ENCODE measurements around the gene ABCG1. TPM values are rescaled to one million over a fixed set of nuclear protein-coding genes. Genes with fewer than 3 reads are reported as not detected.
A peak's percentile ranks its signal among the peaks of the same experiment; 100 is the strongest.

The ABCG1 gene
- total and polyA plus RNA-seq, 7 donors, result 6.0 to 19.3 (median 11.6) TPM

DNA sequence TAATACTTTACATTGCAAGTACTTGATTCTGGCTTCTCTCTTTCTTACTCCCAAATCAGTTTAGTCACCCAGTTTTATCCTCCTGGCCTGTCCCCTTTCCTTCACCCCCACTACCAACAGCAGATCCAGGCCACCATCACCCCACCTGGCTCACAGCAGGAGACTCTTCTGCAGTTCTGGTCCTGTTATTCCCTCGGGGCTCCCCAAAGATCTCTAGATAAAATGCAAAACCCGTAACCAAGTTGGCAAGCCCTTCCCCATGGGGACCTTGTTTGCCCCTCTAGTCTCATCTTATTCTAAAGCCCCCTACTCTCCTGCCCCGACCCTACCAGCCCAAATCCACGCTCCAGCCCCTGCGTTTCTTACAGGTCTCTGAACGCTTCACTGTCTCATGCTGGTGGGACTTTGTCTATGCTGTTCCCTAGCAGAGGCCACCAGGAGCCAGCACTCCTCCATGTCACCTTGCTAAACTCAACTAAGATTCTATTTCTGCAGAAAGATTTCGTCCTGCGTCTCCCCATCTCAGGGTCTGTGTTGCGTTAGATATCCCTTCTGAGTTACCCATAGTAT is 4.0 kb downstream of the ABCG1 start:
- H3K4me1 ChIP-seq, result peaks cover 0 to 51% (median 41%) of the 10 kb centered on the region in 4 donors

DNA sequence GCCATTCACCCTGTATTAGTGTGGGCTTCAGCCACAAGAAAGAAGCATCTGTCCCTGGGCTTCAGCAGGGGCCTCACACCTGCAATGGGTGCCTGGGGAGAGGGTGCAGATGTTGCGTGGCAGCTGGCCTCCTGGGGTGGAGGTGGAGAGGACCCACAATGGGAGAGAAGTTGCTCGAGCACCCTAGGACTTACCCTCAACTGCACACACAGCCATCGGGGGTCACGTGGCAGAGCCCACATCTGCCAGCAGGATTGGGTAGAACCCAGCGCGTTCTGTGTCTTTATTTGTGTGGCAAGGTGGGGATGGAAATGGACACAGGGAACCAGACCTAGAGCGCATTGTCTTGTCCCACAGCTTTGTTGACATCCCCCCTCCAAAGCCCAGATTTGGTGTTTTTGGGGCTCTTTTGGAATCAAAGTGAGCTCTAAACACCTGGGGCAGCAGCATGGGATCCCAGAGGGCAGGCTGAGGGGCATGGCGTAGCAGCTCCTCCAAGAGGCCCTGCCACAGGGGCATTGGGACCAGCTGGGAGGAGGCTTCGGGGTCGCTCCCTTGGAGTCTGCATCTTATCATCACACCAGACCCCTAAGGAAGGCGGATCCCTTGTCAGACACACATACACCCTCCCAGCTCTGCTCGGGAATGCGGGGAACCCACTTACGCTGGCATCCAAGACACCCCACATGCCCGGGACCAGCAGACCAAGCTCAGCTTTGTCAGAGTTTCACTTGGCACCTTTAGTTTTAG is 5.1 kb downstream of the ABCG1 start:
- intact Hi-C loops (cut with DNase I), result loop anchor here (10.0 kb wide), 2 partner anchors 209 to 349 kb away; partner anchors contain the start of genes PRDM15 and ZBTB21
- Histone ChIP-seq H3K4me1 (peaks cover 0 to 57% (median 47%) of the 10 kb centered on the region in 4 donors), H3K27me3 (no peaks in the 10 kb centered on the region), H3K4me3 (no peak overlapping the region), H3K9me3 (no peaks in the 10 kb centered on the region), H3K36me3 (peaks cover 0 to 7% (median 2%) of the 10 kb centered on the region in 4 donors), H3K27ac (no peak overlapping the region)
- peak; percentile 58 for DNase-seq
- whole genome bisulfite sequencing, 2 donors, result 93 to 97% methylated on average over 15 of the region's 15 CpGs
- no peak for TF ChIP-seq EP300 (IDR thresholded peaks at IDR 0.05)
- no peak for TF ChIP-seq POLR2AphosphoS5 (IDR thresholded peaks at IDR 0.05)
- no peak for TF ChIP-seq POLR2A (IDR thresholded peaks at IDR 0.05)
- TF ChIP-seq, protein P1, sequence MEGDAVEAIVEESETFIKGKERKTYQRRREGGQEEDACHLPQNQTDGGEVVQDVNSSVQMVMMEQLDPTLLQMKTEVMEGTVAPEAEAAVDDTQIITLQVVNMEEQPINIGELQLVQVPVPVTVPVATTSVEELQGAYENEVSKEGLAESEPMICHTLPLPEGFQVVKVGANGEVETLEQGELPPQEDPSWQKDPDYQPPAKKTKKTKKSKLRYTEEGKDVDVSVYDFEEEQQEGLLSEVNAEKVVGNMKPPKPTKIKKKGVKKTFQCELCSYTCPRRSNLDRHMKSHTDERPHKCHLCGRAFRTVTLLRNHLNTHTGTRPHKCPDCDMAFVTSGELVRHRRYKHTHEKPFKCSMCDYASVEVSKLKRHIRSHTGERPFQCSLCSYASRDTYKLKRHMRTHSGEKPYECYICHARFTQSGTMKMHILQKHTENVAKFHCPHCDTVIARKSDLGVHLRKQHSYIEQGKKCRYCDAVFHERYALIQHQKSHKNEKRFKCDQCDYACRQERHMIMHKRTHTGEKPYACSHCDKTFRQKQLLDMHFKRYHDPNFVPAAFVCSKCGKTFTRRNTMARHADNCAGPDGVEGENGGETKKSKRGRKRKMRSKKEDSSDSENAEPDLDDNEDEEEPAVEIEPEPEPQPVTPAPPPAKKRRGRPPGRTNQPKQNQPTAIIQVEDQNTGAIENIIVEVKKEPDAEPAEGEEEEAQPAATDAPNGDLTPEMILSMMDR (IDR thresholded peaks at IDR 0.05), result no peak

More for the DNA sequence above, 4.0 kb downstream of the ABCG1 start:
- Histone ChIP-seq H3K27me3 (no peaks in the 10 kb centered on the region), H3K27ac (peak overlapping the region in 3 of 4 donors; percentile 80 to 91 (median 83)), H3K4me3 (no peak overlapping the region), H3K36me3 (peaks cover 0 to 7% (median 2%) of the 10 kb centered on the region in 4 donors), H3K9me3 (no peaks in the 10 kb centered on the region)
- WGBS, 2 donors, result 93 to 95% methylated on average over 9 of the region's 9 CpGs
- intact Hi-C loops (cut with DNase I), result loop anchor here (10.0 kb wide), 2 partner anchors 208 to 348 kb away; partner anchors contain the start of genes PRDM15 and ZBTB21
- TF ChIP-seq POLR2AphosphoS5 (IDR thresholded peaks at IDR 0.05) (no peak), EP300 (IDR thresholded peaks at IDR 0.05) (no peak), POLR2A (IDR thresholded peaks at IDR 0.05) (no peak)
- TF ChIP-seq, protein P1 (IDR thresholded peaks at IDR 0.05), result no peak
- DNase-seq, result peak; percentile 44

GRCh38 chr21:42225042-42225441 is 6.1 kb downstream of the ABCG1 start:
- H3K4me1 ChIP-seq, result peaks cover 0 to 55% (median 44%) of the 10 kb centered on the region in 4 donors
- TF ChIP-seq POLR2A (IDR thresholded peaks at IDR 0.05) (no peak), EP300 (IDR thresholded peaks at IDR 0.05) (no peak), POLR2AphosphoS5 (IDR thresholded peaks at IDR 0.05) (no peak)
- TF ChIP-seq, protein P1 (IDR thresholded peaks at IDR 0.05), result no peak
- 16 to 67% methylated on average over 4 of the region's 4 CpGs for WGBS, 2 donors

DNA sequence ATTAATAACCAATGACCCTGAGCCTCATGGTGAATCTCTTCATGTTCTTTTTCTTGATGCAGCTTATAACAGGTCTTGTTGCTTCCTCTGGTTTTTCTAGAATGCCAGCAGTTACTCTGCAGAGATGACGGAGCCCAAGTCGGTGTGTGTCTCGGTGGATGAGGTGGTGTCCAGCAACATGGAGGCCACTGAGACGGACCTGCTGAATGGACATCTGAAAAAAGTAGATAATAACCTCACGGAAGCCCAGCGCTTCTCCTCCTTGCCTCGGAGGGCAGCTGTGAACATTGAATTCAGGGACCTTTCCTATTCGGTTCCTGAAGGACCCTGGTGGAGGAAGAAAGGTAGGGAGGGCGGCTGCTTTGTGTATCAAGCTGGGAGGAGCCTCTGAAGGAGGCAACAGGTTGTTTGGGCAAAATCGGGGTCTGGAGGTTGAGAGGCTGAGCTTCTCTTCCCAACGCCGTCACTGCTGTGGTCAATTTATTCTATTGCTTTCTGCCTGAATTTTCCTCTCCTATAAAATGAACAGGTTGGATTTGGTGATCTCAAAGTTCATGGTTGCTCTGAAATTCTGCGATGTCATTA is 6.7 kb downstream of the ABCG1 start:
- no peaks in the 10 kb centered on the region for H3K9me3 ChIP-seq
- peaks cover 0 to 55% (median 40%) of the 10 kb centered on the region in 4 donors for H3K4me1 ChIP-seq
- H3K36me3 ChIP-seq, result peaks cover 0 to 7% (median 2%) of the 10 kb centered on the region in 4 donors
- intact Hi-C loops (cut with DNase I), result loop anchor here (10.0 kb wide), 2 partner anchors 211 to 351 kb away; partner anchors contain the start of genes PRDM15 and ZBTB21
- no peak overlapping the region for H3K4me3 ChIP-seq
- TF ChIP-seq POLR2AphosphoS5 (IDR thresholded peaks at IDR 0.05), result no peak
- no peak for TF ChIP-seq EP300 (IDR thresholded peaks at IDR 0.05)
- no peak for TF ChIP-seq POLR2A (IDR thresholded peaks at IDR 0.05)
- TF ChIP-seq, protein P1 (IDR thresholded peaks at IDR 0.05), result no peak
- no peak overlapping the region for H3K27ac ChIP-seq
- WGBS, 2 donors, result 91 to 95% methylated on average over 13 of the region's 13 CpGs
- peak; percentile 46 for DNase-seq
- H3K27me3 ChIP-seq, result no peaks in the 10 kb centered on the region

More at GRCh38 chr21:42225042-42225441, 6.1 kb downstream of the ABCG1 start:
- H3K9me3 ChIP-seq, result no peaks in the 10 kb centered on the region
- peaks cover 0 to 7% (median 2%) of the 10 kb centered on the region in 4 donors for H3K36me3 ChIP-seq
- H3K4me3 ChIP-seq, result no peak overlapping the region
- intact Hi-C loops (cut with DNase I), result loop anchor here (10.0 kb wide), 2 partner anchors 210 to 350 kb away; partner anchors contain the start of genes PRDM15 and ZBTB21
- H3K27me3 ChIP-seq, result no peaks in the 10 kb centered on the region
- no peak for DNase-seq
- H3K27ac ChIP-seq, result no peak overlapping the region
